HT1080 (cell line): Measurements from ENCODE around the gene MSI2. TPM values are rescaled to one million over a fixed set of nuclear protein-coding genes. Genes with fewer than 3 reads are reported as not detected.
A peak's percentile ranks its signal among the peaks of the same experiment; 100 is the strongest.

Experiments used
- DNase-seq: peaks from one replicate; pipeline ENCODE4 v3.0.0-alpha.2; 2015; ENCODE audit warnings: low read depth
- total RNA-seq: library from RNA; depleted of rRNA; stranded (reverse); fragments of >200 nt; shearing (Covaris generic); gene quantifications from 2 replicates; pipeline ENCODE4 v1.2.3, GENCODE V29; 2014

MSI2 gene
- total RNA-seq, 1 experiment from 2014 or later, result 33.0 TPM

DNA sequence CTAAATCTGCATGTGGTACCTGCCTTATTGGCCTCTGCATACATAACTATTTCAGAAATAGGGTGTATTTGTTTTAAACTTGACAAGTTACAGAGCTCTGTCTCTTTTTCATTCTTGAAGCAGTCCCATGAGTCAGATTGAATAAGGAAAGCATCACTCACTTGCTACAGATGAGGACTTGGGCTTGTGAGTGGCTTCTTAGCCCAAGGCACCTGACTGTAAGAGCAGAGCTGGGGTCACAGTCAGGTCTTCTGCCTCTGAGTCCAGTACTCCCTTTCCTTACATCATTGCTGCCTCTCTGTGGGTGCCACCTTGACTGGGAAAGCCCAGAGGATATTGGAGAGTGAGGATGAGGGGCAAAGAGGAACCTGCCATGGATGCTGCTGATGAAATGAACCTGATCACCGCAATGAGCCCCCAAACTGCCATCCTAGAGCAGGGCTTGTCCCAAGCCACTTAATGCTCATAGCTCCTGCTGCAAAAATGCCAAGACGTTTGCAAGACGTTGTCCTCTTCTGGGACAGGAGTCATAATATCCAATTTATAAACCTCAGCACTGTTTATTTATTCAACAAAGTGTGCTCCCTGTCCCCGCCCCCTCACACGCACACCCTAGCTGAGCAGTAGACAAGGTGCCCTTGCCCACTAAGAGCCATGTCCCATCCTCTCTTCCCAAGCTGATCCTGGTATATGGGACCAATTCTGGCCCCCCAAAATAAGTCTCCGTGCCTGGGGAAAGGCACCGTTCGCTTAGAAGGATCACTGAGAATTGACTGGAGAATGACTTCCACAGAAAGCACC, 414.6 kb downstream of the MSI2 start:
- DNase-seq, result no peak

DNA sequence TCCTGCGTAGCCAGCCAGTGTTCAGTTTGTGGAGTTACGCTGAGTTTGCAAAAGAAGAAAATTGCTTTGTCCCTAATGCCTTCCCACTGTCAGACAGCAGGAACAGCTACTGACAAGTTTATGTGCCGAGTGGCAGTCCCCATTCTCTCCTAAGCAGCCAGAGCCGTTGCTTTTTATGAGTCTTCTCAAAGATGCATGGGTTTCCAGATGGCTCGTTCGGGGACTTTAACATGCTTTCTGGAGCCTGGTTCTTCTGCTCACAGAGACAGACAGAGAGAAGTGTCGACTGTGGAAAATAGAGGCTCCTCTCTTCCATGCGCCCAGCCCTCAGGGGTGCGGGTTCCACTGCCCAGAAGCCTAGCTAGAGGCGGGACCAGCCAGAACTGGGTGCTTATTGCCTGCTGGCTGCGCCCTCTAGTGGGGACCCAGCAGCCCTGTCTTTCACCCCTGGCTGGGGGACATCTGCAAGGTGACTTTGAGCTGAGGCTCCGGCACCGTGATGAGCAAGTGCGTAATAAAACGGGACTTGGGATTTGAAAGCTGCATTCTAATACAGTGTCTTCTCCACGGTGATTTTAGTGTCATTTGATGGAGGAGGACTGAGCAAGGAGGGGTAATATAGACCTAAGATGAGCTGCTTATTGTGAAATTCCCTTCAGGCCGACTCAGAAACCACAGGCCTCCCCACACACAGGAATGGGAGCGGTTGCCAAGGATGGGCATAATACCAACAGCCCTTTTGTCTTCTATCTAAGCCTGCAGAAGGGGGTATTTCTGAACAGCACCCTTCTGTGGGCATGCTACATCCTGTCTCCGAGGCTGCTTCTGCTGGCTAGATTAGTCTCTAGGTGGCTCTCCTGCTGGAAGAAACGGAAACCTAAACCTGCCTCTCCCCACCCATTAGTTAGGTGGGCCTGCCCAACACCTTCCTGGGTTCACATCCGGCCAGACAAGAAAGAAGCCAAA, 415.6 kb downstream of the MSI2 start:
- DNase-seq, result peak; percentile 84

DNA sequence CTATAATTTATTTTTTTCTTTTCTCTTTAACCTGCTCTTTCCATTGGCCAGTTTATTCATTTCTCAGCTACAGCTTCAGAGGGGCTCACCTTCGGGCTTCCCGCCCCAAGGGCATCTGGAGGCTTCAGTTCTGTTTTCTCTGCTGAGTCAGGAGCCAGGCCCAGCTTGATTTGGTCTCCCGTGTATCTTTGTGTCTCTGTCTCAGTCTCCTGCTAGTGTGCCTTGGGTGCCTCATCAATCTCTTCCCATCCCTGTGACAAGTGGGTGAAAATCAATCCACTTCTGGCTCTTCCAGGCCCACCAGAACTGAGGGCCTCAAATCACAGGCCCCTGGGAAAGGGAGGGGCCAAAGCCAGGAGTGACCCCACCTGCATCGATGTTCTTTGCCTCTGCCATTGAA, 416.6 kb downstream of the MSI2 start:
- DNase-seq, result no peak

DNA sequence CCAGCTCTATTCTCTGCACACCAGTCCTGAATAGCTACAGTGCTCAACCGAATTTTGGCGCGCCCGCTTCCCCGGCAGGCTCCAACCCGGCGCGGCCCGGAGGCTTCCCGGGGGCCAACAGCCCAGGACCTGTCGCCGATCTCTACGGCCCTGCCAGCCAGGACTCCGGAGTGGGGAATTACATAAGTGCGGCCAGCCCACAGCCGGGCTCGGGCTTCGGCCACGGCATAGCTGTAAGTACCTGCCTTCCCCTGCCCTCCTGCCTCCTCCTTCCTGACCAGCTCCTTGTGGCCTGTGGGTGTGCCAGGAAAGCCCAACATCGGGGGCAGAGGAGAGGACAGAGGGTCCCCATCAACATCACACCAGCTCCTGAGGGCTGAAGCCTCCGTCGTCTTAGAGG, 418.6 kb downstream of the MSI2 start:
- DNase-seq, result no peak

DNA sequence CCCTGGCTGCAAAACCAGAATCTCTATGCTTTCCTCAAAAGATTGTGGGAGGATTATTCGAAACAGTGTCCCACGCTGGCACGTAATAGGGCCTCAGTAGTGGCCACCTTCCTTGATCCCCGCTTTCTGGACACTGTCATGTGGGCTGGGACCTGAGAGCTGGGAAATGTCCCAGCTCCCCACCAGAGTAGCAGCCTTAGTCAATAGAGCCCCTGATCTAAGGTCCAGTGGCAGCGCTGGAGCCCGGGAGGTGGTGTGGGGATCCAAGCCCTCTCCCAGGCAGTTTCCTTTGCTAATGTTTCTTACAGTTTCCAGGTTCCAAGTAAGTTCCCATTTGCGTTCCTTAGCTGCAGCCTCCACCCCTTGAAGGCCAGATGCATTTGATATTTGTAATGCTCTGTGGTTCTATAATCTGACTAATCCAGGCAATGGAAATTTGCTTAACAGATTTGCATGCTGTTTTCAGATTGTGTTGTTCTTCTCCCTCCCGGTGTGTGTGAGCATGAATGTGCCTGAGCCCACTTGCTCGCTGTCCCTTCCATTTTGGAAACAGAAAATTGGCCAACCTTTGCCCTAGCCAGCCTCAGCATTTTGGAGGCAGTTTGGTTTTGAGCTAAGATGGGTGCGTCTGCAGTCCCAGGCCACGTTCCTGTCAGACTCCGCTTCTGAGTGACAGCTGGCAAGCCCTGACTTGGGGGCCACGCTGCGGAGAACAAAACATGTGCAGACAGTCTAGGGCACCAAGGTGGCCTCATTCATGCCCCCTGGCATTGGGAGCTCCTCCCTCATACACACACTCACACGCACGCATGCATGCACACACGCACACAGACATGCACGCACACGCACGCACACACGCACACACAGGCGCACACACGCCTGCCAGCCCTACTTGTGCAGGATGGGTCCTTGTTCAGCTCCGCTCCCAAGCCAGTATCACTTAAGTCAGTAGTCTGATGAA, 419.4 kb downstream of the MSI2 start:
- DNase-seq, result no peak

DNA sequence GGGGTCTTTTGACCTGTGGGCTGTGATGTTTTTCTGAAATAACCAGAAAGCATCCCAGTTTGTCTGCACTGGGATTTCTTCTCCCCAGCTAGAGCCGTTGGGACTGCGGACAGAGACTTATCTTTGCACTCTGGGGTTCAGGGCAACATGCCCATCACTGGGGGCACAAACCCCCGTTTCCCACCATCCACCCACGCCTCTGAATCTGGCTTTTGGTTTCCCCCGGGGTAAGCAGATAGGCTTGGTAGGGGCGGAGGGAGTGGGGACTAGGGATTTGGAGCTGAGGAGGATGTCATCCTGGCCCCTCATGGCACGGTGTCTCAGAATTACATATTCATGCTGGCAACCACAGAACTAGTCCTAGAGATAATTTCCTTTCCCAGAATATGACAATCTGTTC, 420.2 kb downstream of the MSI2 start:
- no peak for DNase-seq

DNA sequence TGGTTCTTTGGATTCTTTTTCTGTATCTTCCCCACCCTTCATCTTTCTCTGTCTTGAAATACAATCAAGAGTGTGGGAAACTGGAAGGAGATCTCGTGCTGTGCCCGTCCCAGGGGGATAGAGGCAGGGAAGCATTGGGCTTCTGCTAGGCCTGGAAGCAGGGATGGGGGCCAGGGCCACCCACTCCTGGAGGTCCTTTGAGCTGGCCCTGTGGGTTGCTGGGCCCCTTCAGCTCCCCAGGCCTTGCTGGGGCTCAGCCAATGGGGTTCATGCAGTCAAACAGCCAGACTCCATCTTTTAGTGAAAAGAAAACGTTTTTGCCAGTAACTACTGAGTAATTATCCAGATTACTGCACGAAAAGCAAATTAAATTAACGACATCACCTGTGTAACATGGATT, 421.0 kb downstream of the MSI2 start:
- no peak for DNase-seq

DNA sequence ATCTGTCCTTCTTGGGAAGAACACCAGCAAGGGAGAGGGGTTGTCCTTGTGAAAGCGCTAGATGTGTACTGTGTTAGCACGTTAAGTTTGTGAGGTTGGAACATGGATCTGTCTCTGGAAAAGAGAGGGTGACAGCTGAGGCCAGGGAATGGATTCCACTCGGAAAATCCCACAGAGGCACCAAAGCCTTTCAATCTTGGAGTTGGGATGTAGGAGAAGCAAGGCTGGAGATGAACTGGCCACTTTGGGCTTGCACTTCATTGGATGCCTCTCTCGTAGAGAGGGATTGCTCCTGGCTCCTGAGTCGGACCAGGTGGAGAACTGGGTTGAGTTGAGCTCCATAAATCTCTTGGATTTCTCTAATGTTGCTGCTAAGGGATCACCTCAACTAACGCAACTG, 421.5 kb downstream of the MSI2 start:
- DNase-seq, result no peak

DNA sequence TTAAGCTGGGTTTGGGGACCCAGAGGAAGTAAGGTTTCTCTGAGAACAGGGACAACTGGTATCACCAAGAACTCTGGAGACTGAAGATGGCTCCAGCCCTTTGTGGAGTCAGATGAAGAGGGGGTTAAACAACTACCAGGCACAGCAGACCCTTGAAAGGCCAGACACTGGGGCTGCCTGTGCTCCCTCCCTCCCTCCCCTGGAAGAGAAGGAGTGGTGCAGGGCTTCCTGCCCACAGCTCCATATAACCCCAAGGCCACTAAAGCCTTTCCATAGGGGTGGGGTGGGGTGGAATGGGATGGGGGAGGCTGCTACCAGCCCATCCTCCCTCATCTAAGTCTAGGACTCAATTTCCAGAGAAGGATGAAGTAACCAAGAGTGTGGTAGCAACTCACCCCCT, 422.1 kb downstream of the MSI2 start:
- no peak for DNase-seq

DNA sequence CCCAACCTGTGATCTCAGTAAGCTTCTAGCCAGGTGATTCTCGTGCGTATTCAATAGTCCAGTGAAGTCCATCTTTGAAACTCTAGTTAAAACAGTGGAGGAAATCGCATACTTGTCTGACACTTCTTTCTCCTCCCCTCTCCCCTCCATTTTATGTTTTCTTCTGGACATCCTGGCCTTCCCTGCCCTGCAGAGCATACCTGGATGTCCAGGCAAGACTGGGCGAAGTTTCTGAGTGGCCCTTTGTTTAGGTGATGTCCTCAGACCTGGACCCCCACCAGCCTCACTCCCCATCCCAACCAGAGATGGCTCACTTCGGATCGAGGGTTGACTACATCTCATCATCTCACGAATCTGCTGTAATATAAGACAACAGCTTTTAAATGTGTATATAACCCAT, 423.0 kb downstream of the MSI2 start:
- no peak for DNase-seq

DNA sequence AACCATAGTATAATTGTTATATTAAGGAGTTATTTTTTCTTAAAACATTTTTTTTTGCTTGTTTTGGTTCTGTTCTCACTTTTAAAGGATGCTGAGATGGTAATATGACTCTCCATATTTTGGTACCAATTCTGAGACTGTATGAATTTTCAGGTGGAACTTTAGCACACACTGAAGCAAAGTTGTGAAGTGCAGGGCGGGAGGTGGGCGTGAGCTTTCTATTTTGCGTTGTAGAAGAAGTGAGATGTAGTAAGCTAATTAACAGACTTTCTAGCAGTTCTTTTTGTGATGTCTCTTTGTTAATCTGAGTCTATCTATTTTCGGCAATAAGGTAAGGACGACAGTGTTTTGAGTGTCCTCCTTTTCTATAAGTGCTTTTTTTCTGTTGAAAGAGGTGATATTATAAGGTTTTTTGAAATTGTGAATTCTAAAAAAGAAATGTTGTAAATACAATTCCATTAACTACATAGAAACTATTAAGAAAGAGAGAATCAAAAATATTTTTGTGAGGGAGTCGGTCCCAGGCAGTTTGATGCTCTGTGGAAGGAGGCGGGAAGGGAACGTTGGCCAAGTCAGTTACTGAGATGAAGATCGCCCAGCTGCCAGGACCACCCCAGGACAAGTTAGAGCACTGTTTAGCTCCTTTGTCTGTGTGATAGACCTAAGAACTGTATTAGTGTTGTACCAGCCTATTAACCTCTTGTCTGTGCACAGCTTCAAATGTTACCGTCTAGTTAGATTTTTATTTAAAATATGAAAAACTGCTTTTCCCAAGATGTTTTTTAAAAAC, 423.8 kb downstream of the MSI2 start:
- no peak for DNase-seq

DNA sequence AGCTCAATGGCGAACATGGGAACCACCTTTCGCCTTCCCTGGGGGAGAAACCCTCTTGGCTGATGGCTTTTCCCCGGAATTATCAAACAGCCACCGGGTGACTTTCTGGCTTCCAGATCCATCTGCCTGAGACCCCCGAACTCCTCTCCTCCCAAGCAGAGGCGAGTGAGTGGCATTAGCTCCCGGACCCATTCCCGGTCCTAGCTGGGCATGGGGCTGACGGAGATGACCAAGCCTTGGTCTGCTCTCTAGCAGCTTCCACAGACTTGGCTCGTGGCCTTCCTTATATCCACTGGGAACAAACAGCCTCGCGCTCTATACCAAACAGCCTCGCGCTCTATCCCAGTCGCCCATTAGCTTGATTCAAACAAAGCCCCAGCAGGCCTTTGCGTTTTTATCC, 426.4 kb downstream of the MSI2 start:
- no peak for DNase-seq

DNA sequence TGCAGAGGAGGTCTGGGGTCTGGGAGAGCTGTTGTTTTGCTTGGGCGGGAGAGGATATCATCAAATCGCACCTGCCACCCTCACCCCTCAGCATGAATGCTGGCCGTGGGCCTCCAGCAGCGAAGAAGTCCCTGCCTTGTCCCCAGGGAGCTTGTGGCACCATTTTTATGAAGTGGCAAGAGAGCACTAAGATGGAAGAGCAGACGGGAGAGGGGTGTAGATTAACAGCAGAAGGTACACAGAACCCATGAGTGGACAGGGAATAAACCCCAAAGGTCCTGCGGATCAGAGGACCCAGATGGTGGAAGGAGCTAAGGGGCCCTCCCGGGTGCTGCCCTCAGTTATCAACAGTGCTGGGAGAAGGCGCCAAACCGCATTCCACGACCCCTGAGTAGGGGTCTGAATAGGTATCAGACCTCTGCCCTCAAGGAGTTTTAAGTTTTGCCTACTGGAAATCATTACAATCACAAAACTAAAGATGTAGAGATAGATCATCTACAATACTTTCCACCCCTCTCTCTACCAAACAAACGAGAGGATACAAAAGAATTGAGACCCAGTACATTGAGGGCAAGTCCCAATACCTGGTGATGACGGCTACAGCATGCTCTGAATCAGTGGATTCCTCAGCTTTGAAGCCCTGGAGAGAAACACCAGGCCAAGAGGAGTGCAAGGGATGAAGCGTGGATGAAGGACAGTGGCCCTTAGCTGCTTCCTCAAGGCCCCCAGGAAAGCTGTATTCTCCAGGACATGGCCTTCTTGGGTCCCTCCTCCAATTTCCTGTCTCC, 428.6 kb downstream of the MSI2 start:
- no peak for DNase-seq

DNA sequence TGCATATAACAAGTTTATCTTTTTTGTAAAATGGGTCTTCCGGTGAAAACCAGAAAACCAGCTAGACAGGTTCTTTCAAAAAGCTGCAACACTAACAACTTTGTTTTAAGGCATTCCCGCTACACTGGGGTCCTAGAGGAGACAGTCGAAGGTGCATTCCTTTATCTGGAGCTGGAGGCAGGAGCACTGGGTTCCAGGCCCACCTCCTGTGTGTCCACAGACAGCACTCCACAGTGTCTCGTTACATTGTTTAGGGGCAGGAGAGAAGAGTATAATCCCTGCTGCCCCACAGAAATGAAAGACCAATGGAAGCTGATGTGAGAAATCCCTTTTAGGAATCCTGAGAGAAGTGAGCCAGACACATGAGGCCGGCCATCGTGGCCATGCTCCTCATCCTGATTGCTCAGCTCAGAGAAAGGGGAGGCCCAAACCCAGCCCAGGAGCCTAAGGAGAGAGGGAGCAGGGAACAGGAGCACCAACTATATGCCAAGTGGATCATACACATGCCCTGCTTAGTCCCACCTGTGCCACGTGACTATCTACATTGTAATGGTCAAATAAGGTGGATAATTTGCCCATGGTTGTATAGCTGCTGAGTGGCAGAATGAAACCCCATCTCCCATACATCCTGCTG, 429.3 kb downstream of the MSI2 start:
- no peak for DNase-seq

DNA sequence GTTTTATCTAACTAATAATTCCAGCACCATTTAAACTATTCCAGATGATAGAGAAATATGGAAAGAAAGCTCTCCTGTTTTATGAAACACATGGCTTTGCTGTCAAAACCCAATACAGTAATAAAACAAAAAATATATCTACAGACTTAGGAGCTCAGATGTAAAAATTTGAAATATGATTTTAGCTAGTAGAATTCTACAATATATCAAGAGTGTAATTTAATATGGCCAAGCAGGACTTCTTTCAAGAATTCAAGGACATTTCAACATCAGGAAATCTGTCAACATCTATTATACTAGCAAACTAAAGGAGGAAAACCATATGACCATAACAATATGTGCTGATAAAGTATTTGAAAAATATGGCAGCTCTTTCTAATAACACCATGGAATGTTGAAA, 431.3 kb downstream of the MSI2 start:
- no peak for DNase-seq

DNA sequence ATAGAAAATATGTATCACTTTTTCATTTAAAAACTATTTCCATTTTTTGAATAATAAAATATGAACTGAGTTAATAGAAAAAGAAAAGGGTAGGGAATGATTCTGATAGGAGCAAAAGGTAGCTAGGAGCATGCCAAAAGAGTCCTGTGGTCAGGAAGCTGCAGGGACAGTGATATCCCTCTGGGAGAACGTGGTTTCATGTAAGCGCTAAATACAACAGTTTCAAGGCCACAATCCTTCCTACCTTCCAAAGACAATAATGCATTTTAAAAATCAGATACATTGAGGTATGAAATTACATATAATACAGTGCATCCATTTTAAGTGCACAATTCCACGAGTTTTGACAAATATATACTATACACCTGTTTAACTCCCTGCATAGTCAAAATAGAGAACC, 432.9 kb downstream of the MSI2 start:
- DNase-seq, result no peak

DNA sequence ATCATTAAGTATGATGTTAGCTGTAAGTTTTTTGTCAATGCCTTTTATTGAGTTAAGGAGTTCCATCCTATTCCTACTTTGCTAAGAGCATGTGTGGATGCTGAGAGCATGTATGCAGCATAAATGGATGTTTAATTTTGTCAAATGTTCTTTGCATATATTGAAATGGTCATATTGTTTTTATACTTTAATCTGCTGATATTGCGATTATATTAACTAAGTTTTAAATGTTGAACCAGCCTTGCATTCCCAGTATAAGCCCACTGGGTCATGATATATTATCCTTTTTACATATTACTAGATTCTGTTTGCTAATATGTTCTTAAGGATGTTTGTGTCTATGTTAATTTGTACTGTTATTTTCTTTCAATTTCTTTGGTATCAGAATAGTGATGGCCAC, 435.6 kb downstream of the MSI2 start:
- no peak for DNase-seq

DNA sequence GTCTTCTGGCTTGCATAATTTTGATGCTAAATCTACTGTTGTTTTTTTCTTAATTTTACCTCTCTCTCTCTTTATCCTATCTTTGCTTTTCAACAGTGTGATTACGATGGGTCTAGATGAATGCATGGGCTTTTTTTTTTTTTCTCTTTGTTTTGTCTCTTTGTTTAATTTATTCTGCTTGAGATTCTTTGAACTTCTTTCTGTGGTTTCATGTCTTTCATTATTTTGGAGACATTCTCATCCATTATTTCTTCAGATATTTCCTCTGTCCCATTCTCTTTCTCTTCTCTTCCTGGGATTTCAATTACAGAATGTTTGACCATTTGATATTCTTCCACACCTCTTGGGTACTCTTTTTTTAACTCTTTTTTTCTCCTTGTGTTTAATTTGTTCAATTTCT, 436.4 kb downstream of the MSI2 start:
- no peak for DNase-seq

DNA sequence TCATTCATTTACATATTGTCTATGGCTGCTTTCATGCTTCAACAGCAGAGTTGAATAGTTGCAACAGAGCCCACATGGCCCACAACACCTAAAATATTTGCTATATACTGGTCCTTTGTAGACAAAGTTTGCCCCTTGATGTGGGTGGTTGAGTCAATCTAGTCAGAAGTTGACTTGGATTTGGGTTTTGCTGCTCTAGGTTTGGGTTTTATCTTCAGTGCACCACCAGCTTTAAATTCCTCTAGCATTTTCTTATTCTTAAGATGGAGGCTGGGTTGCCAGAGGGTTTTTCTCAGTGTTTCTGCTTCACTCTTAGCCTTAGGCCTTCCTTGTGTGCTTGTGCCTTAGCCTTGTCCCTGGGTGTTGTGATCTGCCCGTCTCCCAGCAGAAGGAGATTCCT, 437.7 kb downstream of the MSI2 start:
- DNase-seq, result no peak
